Fibroblast of peridontal ligament (primary cell): Measurements from ENCODE around the gene PRM1.
"Not testable (repeated sequence)": the region's sequence is repeated elsewhere in the genome, so short reads cannot be mapped to it uniquely, and the experiment has no call there.

Experiments used
- DNase-seq: peaks from one replicate; pipeline ENCODE4 v3.0.0-alpha.2; 2010; ENCODE audit errors: extremely low read depth

Gene PRM1

GRCh38 chr16:11298143-11298900 lies 17.2 kb upstream of the PRM1 start:
- no peak for DNase-seq

- peak; percentile 73 for DNase-seq
Observed at GRCh38 chr16:11297492-11298142, 16.5 kb upstream of the PRM1 start.

GRCh38 chr16:11296706-11297491 lies 15.8 kb upstream of the PRM1 start:
- no peak for DNase-seq

- no peak for DNase-seq
Observed at GRCh38 chr16:11296351-11296705, 15.2 kb upstream of the PRM1 start.

- DNase-seq: no peak
Observed at GRCh38 chr16:11295672-11296071, 14.5 kb upstream of the PRM1 start.

- no peak for DNase-seq
Observed at GRCh38 chr16:11292076-11292748, 11.1 kb upstream of the PRM1 start.

GRCh38 chr16:11291091-11291703 lies 10.1 kb upstream of the PRM1 start:
- no peak for DNase-seq

GRCh38 chr16:11290102-11290893 lies 9.2 kb upstream of the PRM1 start:
- DNase-seq: no peak

- DNase-seq: not testable (repeated sequence)
Observed at GRCh38 chr16:11289696-11290095, 8.6 kb upstream of the PRM1 start.

GRCh38 chr16:11289202-11289601 lies 8.1 kb upstream of the PRM1 start:
- no peak for DNase-seq

- DNase-seq: no peak
Observed at GRCh38 chr16:11285842-11286241, 4.7 kb upstream of the PRM1 start.

GRCh38 chr16:11283820-11284248 lies 2.7 kb upstream of the PRM1 start:
- peak; percentile 19 for DNase-seq

- DNase-seq: no peak
Observed at GRCh38 chr16:11278681-11279628, 2.2 kb downstream of the PRM1 start.

GRCh38 chr16:11277607-11278337 lies 3.4 kb downstream of the PRM1 start:
- DNase-seq: no peak

GRCh38 chr16:11276896-11277593 lies 4.1 kb downstream of the PRM1 start:
- DNase-seq: no peak

- no peak for DNase-seq
Observed at GRCh38 chr16:11276143-11276895, 4.8 kb downstream of the PRM1 start, which contains the start of gene PRM2. TSS of gene PRM2 (minus strand) at chr16:11276480. CDS start at chr16:11276370, 110 bp downstream.

GRCh38 chr16:11274964-11275363 lies 6.2 kb downstream of the PRM1 start:
- no peak for DNase-seq
